H1 (cell line): ENCODE measurements around the gene HMCN2. TPM values are rescaled to one million over a fixed set of nuclear protein-coding genes. Genes with fewer than 3 reads are reported as not detected.

Experiments used
- CEBPB ChIP-seq: IDR thresholded peaks from 2 replicates; pipeline ENCODE4 v1.6.1; 2012; ENCODE audit warnings: low read depth, low read length
- CHD1 ChIP-seq: IDR thresholded peaks from 2 replicates; pipeline ENCODE4 v1.6.1; 2012; ENCODE audit warnings: low read depth, low read length, improper control_type of control experiment
- CREB1 ChIP-seq: IDR thresholded peaks from 2 replicates; pipeline ENCODE4 v1.6.1; 2012; ENCODE audit warnings: inconsistent platforms
- NRF1 ChIP-seq: IDR thresholded peaks from 2 replicates; pipeline ENCODE4 v1.6.1; 2011; ENCODE audit warnings: mild to moderate bottlenecking, low read depth, low read length, improper control_type of control experiment
- SIX5 ChIP-seq: IDR thresholded peaks from 2 replicates; pipeline ENCODE4 v1.6.1; 2011; ENCODE audit warnings: mild to moderate bottlenecking, low read depth, low read length
- polyA plus RNA-seq, 7 experiments: library from polyadenylated mRNA; depleted of rRNA in 3 of 7; stranded (reverse) in 5 of 7; unstranded in 2 of 7; fragments of >200 nt in 5 of 7; fragments of 200-250 nt in 2 of 7; gene quantifications; 1 replicate in 5 of 7; 2 replicates in 1 of 7; 4 replicates in 1 of 7; pipeline versions ENCODE4 v1.2.1 to v1.2.3, GENCODE V29; 2011 to 2013; ENCODE audit warnings: missing spikeins in 2 of 7, mixed read lengths in 2 of 7
- total RNA-seq: library from RNA; stranded (reverse); fragmentation: NEBNext Ultra II Directional; extraction: Animal tissue kit (Norgen Biotek cat#: 25700); gene quantifications from 2 replicates; pipeline ENCODE4 v1.2.1, GENCODE V29; 2021
- TF ChIP-seq, protein P1 (sequence below): IDR thresholded peaks from 2 replicates; pipeline ENCODE4 v1.6.1; 2011; ENCODE audit warnings: low read depth, mild to moderate bottlenecking, low read length; ENCODE audit not compliant: insufficient read depth
- TF ChIP-seq, protein P2 (sequence below): IDR thresholded peaks from 2 replicates; pipeline ENCODE4 v1.6.1; 2012; ENCODE audit warnings: inconsistent platforms

Gene HMCN2
- total and polyA plus RNA-seq, 2 of the 8 experiments (the other 6 are each of a cell fraction or from before 2014, with no cell fraction given), result 5.0 to 9.1 TPM

DNA sequence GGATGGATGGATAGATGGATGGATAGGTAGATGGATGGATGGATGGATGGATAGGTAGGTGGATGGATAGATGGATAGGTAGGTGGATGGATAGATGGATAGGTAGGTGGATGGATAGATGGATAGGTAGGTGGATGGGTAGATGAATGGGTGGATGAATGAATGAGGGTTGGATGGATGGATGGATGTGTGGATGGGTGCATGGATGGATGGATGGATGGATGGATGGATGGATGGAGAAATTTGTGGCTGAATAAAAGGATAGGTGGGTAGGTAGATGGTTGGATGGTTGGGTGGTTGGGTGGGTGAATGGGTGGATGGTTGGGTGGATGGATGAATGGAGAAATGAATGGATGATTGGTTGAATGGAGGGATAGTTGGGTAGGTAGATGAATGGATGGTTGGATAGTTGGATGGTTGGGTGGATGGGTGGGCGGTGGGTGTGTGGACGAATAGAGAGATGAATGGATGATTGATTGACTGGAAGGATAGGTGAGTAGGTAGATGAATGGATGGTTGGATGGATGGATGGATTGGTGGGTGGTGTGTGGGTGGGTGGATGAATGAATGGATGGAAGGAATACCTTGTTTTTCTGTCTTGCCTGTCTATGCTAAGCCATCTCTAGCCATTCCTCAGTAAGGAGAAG is 108.2 kb downstream of the HMCN2 start (continued):
- TF ChIP-seq, protein P1, sequence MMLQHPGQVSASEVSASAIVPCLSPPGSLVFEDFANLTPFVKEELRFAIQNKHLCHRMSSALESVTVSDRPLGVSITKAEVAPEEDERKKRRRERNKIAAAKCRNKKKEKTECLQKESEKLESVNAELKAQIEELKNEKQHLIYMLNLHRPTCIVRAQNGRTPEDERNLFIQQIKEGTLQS, result no peak
- no peak for TF ChIP-seq CEBPB
- TF ChIP-seq CHD1, result no peak
- TF ChIP-seq SIX5, result no peak
- TF ChIP-seq, protein P2, sequence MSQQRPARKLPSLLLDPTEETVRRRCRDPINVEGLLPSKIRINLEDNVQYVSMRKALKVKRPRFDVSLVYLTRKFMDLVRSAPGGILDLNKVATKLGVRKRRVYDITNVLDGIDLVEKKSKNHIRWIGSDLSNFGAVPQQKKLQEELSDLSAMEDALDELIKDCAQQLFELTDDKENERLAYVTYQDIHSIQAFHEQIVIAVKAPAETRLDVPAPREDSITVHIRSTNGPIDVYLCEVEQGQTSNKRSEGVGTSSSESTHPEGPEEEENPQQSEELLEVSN, result no peak
- no peak for TF ChIP-seq NRF1
- TF ChIP-seq CREB1, result no peak
